ENCODE data around the gene HOXC12.

GRCh38 chr12:53958128-53958527 lies 3.4 kb downstream of the HOXC12 start:
- no peak for TF ChIP-seq POLR2A (IDR thresholded peaks at IDR 0.05; ENCODE audit: low read depth, low read length)
- TF ChIP-seq POLR2AphosphoS5 (IDR thresholded peaks at IDR 0.05; ENCODE audit: low read depth, low read length): no peak
- no peak for TF ChIP-seq TAF1 (IDR thresholded peaks at IDR 0.05; ENCODE audit: borderline replicate concordance, low read depth, low read length)

All from GM12892 (cell line).